ENCODE measurements around the gene HLA-C.

DNA sequence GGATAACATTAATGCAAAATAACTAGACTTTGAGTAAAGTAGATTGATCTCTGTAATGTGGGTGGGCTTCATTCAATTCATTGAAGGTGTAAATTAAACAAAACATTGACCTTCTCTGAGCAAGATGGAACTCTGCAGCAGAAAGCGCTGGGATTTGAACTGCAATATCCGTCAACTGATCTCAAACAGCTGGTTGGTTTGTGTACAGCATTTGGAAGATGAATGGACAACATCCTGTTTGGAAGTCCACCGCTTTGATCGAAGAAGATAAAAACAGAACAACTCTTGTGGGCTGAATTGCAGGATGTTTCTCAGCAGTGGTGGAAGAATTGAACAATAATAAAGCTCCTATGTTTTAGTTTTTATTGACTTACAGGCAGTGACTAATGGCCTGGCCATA, 20.6 kb downstream of the HLA-C start:
- TF ChIP-seq TAF1 (IDR thresholded peaks at IDR 0.05; ENCODE audit: borderline replicate concordance, low read depth, low read length) (no peak), POLR2AphosphoS5 (IDR thresholded peaks at IDR 0.05; ENCODE audit: low read depth, low read length) (no peak)
